Panc1 (cell line): ENCODE results near the gene MAP4K4.

Source experiments
- CTCF ChIP-seq: fragments of 450-650 bp; IDR thresholded peaks from 2 replicates; pipeline ENCODE4 v1.5.1; 2017; ENCODE audit warnings: mild to moderate bottlenecking
- POLR2AphosphoS5 ChIP-seq: IDR thresholded peaks from 2 replicates; pipeline ENCODE4 v1.6.1; 2012; ENCODE audit warnings: mild to moderate bottlenecking, low read depth, low read length, moderate library complexity
- TCF7L2 ChIP-seq: IDR thresholded peaks from 2 replicates; pipeline ENCODE4 v1.6.1; 2011; ENCODE audit warnings: mild to moderate bottlenecking, low read depth, low read length, inconsistent platforms

DNA sequence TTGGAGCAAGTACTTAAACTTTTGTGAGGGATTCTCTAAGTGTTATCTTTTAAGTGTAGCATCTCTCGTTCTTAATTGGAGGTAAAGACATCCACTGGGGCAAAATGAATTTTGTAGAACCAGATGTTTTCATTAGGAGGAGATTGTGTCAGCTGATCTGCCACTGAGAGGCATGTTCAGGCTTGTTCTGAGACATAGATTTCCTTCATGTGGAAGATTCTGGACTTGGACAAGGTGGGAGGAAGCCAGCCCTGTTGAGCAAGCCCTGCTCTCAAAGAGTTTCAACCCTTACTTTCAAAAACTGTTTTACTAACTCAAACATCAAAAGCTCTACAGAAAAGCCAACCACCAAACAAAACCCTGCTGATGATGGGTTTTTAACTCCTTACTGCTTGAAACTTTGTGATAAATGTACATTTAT lies 6.5 kb downstream of the MAP4K4 start:
- TF ChIP-seq POLR2AphosphoS5 (no peak), CTCF (no peak), TCF7L2 (no peak)
